SK-N-SH treated with all-trans-retinoic acid at 6 μM for 48 hours (cell line): ENCODE measurements around the gene FGF14.
"Not testable (repeated sequence)": the region's sequence is repeated elsewhere in the genome, so short reads cannot be mapped to it uniquely, and the experiment has no call there.

Source experiments
- ATAC-seq: fragments of 200-7000 bp; cut with Tn5 transposase; 3 replicates; pipeline ENCODE4 v1.9.1; 2020; ENCODE audit warnings: mild to moderate bottlenecking, moderate library complexity
- BACH2 ChIP-seq: fragments of 250-450 bp; sonication (Bioruptor Pico); IDR thresholded peaks from 2 replicates; pipeline ENCODE4 v1.9.0; 2021; ENCODE audit warnings: mild to moderate bottlenecking, borderline replicate concordance
- CSRNP3 ChIP-seq: fragments of 250-450 bp; sonication (Bioruptor Pico); IDR thresholded peaks from 2 replicates; pipeline ENCODE4 v1.5.1; 2021; ENCODE audit warnings: mild to moderate bottlenecking, moderate library complexity
- ESRRG ChIP-seq: fragments of 250-450 bp; sonication (Bioruptor Pico); IDR thresholded peaks from 2 replicates; pipeline ENCODE4 v1.6.1; 2021; ENCODE audit warnings: mild to moderate bottlenecking
- ISL1 ChIP-seq: fragments of 250-450 bp; sonication (Bioruptor Pico); IDR thresholded peaks from 2 replicates; pipeline ENCODE4 v2.1.2; 2022; ENCODE audit warnings: mild to moderate bottlenecking, moderate library complexity
- OSR1 ChIP-seq: fragments of 250-450 bp; sonication (Bioruptor Pico); IDR thresholded peaks from 2 replicates; pipeline ENCODE4 v1.8.0; 2022; ENCODE audit warnings: moderate library complexity, mild to moderate bottlenecking, inconsistent platforms
- SNAI2 ChIP-seq: fragments of 250-450 bp; sonication (Bioruptor Pico); IDR thresholded peaks from 2 replicates; pipeline ENCODE4 v1.5.0; 2020; ENCODE audit warnings: mild to moderate bottlenecking, moderate library complexity
- ZFP30 ChIP-seq: fragments of 450-650 bp; formaldehyde crosslinking; IDR thresholded peaks from 2 replicates; pipeline ENCODE4 v1.5.0; 2022; ENCODE audit warnings: mild to moderate bottlenecking, moderate library complexity
- ZNF565 ChIP-seq: fragments of 450-650 bp; formaldehyde crosslinking; conservative IDR thresholded peaks from 2 replicates; pipeline ENCODE4 v1.5.0; 2020; ENCODE audit warnings: low read depth, mild to moderate bottlenecking, moderate library complexity
- ZNF70 ChIP-seq: fragments of 450-650 bp; formaldehyde crosslinking; IDR thresholded peaks from 2 replicates; pipeline ENCODE4 v1.5.0; 2020; ENCODE audit warnings: mild to moderate bottlenecking, moderate library complexity
- TF ChIP-seq, protein P1 (sequence below): fragments of 250-450 bp; sonication (Bioruptor Pico); IDR thresholded peaks from 2 replicates; pipeline ENCODE4 v1.5.1; 2020; ENCODE audit warnings: low read depth, mild to moderate bottlenecking, moderate library complexity
- TF ChIP-seq, protein P2 (sequence below): fragments of 250-450 bp; sonication (Bioruptor Pico); IDR thresholded peaks from 2 replicates; pipeline ENCODE4 v1.5.0; 2020; ENCODE audit warnings: mild to moderate bottlenecking, moderate library complexity
- TF ChIP-seq, protein P3 (sequence below): fragments of 250-450 bp; sonication (Bioruptor Pico); IDR thresholded peaks from 2 replicates; pipeline ENCODE4 v1.8.0; 2020; ENCODE audit warnings: mild to moderate bottlenecking, moderate library complexity, borderline replicate concordance

The FGF14 gene

DNA sequence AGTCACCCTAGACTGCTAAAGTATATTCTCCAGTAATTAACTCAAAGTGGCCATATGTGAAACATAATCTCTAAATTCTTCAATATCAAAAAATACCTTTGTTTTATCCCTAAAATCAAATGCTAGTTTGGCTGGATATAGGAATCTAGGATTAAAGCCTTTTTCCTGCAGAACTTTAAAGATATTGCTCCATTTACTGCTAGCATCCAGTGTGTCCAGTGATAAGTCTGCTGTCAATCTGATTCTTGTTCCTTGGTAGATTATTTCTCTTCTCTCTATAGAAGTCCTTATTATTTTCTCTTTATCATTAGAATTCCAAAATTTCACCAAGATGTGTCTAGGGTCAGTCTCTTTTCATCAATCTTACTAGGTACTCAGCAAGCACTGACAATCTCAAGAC lies 384.6 kb downstream of the FGF14 start:
- TF ChIP-seq OSR1 (CRISPR knock-in tag) (no peak), ZNF70 (CRISPR knock-in tag) (no peak), BACH2 (CRISPR knock-in tag) (no peak), CSRNP3 (CRISPR knock-in tag) (no peak), ZFP30 (no peak), SNAI2 (CRISPR knock-in tag) (no peak), ISL1 (no peak)
- TF ChIP-seq, protein P1, sequence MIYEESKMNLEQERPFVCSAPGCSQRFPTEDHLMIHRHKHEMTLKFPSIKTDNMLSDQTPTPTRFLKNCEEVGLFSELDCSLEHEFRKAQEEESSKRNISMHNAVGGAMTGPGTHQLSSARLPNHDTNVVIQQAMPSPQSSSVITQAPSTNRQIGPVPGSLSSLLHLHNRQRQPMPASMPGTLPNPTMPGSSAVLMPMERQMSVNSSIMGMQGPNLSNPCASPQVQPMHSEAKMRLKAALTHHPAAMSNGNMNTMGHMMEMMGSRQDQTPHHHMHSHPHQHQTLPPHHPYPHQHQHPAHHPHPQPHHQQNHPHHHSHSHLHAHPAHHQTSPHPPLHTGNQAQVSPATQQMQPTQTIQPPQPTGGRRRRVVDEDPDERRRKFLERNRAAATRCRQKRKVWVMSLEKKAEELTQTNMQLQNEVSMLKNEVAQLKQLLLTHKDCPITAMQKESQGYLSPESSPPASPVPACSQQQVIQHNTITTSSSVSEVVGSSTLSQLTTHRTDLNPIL (CRISPR knock-in tag), result no peak
- TF ChIP-seq, protein P2, sequence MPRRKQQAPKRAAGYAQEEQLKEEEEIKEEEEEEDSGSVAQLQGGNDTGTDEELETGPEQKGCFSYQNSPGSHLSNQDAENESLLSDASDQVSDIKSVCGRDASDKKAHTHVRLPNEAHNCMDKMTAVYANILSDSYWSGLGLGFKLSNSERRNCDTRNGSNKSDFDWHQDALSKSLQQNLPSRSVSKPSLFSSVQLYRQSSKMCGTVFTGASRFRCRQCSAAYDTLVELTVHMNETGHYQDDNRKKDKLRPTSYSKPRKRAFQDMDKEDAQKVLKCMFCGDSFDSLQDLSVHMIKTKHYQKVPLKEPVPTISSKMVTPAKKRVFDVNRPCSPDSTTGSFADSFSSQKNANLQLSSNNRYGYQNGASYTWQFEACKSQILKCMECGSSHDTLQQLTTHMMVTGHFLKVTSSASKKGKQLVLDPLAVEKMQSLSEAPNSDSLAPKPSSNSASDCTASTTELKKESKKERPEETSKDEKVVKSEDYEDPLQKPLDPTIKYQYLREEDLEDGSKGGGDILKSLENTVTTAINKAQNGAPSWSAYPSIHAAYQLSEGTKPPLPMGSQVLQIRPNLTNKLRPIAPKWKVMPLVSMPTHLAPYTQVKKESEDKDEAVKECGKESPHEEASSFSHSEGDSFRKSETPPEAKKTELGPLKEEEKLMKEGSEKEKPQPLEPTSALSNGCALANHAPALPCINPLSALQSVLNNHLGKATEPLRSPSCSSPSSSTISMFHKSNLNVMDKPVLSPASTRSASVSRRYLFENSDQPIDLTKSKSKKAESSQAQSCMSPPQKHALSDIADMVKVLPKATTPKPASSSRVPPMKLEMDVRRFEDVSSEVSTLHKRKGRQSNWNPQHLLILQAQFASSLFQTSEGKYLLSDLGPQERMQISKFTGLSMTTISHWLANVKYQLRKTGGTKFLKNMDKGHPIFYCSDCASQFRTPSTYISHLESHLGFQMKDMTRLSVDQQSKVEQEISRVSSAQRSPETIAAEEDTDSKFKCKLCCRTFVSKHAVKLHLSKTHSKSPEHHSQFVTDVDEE (CRISPR knock-in tag), result no peak
- TF ChIP-seq, protein P3, sequence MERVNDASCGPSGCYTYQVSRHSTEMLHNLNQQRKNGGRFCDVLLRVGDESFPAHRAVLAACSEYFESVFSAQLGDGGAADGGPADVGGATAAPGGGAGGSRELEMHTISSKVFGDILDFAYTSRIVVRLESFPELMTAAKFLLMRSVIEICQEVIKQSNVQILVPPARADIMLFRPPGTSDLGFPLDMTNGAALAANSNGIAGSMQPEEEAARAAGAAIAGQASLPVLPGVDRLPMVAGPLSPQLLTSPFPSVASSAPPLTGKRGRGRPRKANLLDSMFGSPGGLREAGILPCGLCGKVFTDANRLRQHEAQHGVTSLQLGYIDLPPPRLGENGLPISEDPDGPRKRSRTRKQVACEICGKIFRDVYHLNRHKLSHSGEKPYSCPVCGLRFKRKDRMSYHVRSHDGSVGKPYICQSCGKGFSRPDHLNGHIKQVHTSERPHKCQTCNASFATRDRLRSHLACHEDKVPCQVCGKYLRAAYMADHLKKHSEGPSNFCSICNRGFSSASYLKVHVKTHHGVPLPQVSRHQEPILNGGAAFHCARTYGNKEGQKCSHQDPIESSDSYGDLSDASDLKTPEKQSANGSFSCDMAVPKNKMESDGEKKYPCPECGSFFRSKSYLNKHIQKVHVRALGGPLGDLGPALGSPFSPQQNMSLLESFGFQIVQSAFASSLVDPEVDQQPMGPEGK, result no peak
- no peak for ATAC-seq

- TF ChIP-seq ISL1 (no peak), ESRRG (no peak), ZNF565 (CRISPR knock-in tag) (no peak), BACH2 (CRISPR knock-in tag) (no peak), ZFP30 (no peak), CSRNP3 (CRISPR knock-in tag) (no peak)
- TF ChIP-seq, protein P3, result no peak
- TF ChIP-seq, protein P1 (CRISPR knock-in tag), result no peak
- TF ChIP-seq, all 23 proteins: peak for 0
- no peak for ATAC-seq
Observed at GRCh38 chr13:102012299-102013293, 389.3 kb downstream of the FGF14 start.

DNA sequence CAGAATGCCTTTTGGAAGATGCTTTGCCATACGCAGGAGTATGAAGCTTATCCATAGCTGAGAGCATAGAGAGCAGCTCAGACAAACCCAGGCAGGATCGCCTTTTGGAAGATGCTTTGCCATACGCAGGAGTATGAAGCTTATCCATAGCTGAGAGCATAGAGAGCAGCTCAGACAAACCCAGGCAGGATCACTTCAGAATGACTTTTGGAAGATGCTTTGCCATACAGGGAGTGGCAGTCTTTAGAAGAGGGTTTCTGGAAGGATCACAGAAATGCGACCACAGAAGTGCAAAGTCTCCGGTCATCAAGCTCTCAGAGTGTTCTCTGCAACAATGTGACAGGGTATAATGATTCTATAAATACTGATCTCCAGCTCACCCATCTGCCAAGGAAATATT lies 390.4 kb downstream of the FGF14 start:
- ATAC-seq, result not testable (repeated sequence)
